Activated T-helper 2 cell treated with anti-CD3 and anti-CD28 coated beads, Interferon-gamma antibody, Interleukin-2, Interleukin-4, amounts not matched to agents 10 μg/mL and 5 μg/mL and 100 μg/mL, durations not matched to agents 14 hours and 24 hours and 36 hours (primary cell): ENCODE data around the gene XCR1. TPM values are rescaled to one million over a fixed set of nuclear protein-coding genes. Genes with fewer than 3 reads are reported as not detected.

Source experiments
- DNase-seq: peaks from one replicate; pipeline ENCODE4 v3.0.0; 2021; ENCODE audit warnings: low spot score
- H3K27ac Mint-ChIP-seq: one replicate; pipeline ENCODE4 v1.8.0; 2021; ENCODE audit warnings: mixed read lengths
- H3K27me3 Mint-ChIP-seq: one replicate; pipeline ENCODE4 v1.8.0; 2021; ENCODE audit warnings: low read depth, mixed read lengths
- H3K36me3 Mint-ChIP-seq: one replicate; pipeline ENCODE4 v1.8.0; 2021; ENCODE audit warnings: low read depth, mixed read lengths
- H3K4me1 Mint-ChIP-seq: one replicate; pipeline ENCODE4 v1.8.0; 2021; ENCODE audit warnings: low read depth, mixed read lengths
- H3K4me3 Mint-ChIP-seq: one replicate; pipeline ENCODE4 v1.8.0; 2021; ENCODE audit warnings: low read depth, mild to moderate bottlenecking, moderate library complexity, mixed read lengths
- H3K9me3 Mint-ChIP-seq: one replicate; pipeline ENCODE4 v1.8.0; 2021; ENCODE audit warnings: mixed read lengths
- intact Hi-C: fragments of 100-400 bp; cut with micrococcal nuclease; formaldehyde crosslinking; loops from one replicate; pipeline ENCODE4 v1.15.1; 2023
- total RNA-seq: library from RNA; stranded (reverse); gene quantifications from 2 replicates; pipeline ENCODE4 v1.2.3, GENCODE V29; 2022

The XCR1 gene
- total RNA-seq, result 0.05 and 0.07 TPM in 2 replicates

- no peak within 1 kb of the TSS for H3K27ac Mint-ChIP-seq
- no peak within 1 kb of the TSS for H3K4me3 Mint-ChIP-seq
- H3K36me3 Mint-ChIP-seq, result peaks cover 20% of the 10 kb centered on the region
- peaks cover 30% of the 10 kb centered on the region for H3K9me3 Mint-ChIP-seq
- no peak for DNase-seq
- intact Hi-C loops, result no loop called here
- peaks cover 9% of the 10 kb centered on the region for H3K4me1 Mint-ChIP-seq
- H3K27me3 Mint-ChIP-seq, result peaks cover 24% of the 10 kb centered on the region
These were observed at the start of gene XCR1 for GRCh38 chr3:46027021-46027705. Gene XCR1 (minus strand): TSS chr3:46027483. CDS start chr3:46021947, 5,536 bp downstream.

GRCh38 chr3:46076606-46077005 is 49.3 kb upstream of the XCR1 start:
- no peak overlapping the region for H3K27ac Mint-ChIP-seq
- peaks cover 12% of the 10 kb centered on the region for H3K36me3 Mint-ChIP-seq
- H3K27me3 Mint-ChIP-seq, result peaks cover 30% of the 10 kb centered on the region
- DNase-seq, result no peak
- H3K4me3 Mint-ChIP-seq, result no peak overlapping the region
- H3K4me1 Mint-ChIP-seq, result peaks cover 33% of the 10 kb centered on the region
- H3K9me3 Mint-ChIP-seq, result peaks cover 15% of the 10 kb centered on the region
- intact Hi-C loops, result no loop called here

DNA sequence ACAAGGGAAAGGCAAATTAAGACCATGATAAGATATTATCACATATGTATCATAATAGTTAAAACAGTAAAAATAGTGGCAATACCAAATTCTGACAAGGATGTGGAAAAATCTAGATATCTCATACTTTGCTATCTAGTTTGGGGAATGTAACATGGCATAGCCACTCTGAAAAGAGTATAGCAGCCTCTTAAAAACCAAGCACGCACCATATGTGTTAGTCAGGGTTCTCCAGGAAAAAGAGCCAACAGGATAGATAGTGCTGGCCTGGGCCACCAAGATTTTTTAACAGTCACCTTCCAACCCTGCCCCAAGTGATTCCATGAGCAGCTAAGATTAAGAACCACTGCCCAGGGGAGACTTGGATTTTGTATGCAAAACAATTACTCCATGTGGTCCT is 48.5 kb upstream of the XCR1 start:
- Mint-ChIP-seq H3K4me1 (peaks cover 41% of the 10 kb centered on the region), H3K9me3 (peaks cover 22% of the 10 kb centered on the region), H3K36me3 (peaks cover 16% of the 10 kb centered on the region), H3K27me3 (peaks cover 24% of the 10 kb centered on the region), H3K4me3 (no peak overlapping the region), H3K27ac (no peak overlapping the region)
- DNase-seq, result no peak
- intact Hi-C loops, result no loop called here

DNA sequence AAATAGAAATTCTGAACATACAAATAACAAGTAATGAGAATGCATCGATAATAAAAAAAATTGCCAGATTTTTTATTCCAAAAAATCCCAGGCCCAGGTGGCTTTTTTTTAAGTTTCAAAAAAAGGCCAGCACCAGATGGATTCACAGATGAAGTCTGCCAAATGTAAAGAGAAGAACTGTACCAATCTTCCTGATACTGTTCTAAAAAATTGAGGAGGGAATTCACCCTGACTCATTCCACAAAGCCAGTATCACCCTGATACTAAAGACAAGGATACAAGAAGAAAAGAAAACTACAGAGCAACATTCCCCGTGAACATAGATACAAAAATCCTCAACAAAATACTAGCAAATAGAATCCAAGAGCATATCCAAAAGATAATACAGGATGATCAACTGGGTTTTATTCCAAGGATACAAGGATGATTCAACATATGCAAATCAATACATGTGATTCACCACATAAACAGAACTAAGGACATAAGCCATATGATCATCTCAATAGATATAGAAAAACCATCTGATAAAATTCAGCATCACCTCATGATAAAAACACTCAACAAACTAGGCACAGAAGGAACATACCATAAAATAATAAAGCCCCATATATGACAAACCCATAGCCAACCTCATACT is 44.1 kb upstream of the XCR1 start:
- Mint-ChIP-seq H3K4me1 (peaks cover 59% of the 10 kb centered on the region), H3K4me3 (peak overlapping the region; percentile 3), H3K27me3 (peaks cover 25% of the 10 kb centered on the region), H3K36me3 (peaks cover 16% of the 10 kb centered on the region), H3K9me3 (peaks cover 23% of the 10 kb centered on the region), H3K27ac (peak overlapping the region; percentile 73)
- DNase-seq, result no peak
- intact Hi-C loops, result loop anchor here (1.0 to 2.0 kb wide), 4 partner anchors 25 to 207 kb away; partner anchors contain the start of gene CXCR6

DNA sequence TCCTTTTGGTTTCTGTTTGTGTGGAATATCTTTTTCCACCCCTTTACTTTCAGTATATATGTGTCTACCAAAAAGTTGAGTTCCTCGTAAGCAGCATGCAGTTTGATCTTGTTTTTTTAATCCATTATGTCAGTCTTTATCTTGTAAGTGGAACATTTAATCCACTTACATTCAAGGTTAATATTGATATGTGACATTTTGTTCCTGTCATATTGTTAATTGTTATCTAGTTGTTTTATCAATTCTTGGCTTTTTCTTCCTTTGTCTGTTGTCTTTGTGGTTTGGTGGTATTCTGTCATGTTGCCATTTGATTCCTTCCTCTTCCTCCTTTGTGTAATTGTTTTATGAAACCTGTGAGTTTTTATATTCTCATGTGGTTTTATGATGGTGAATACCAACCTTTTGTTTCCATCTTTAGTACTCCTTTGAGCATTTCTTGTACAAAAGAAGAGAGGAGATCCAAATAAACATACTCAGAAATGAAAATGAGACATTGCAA is 43.4 kb upstream of the XCR1 start:
- no peak for DNase-seq
- peak overlapping the region; percentile 70 for H3K27ac Mint-ChIP-seq
- peaks cover 23% of the 10 kb centered on the region for H3K9me3 Mint-ChIP-seq
- peaks cover 26% of the 10 kb centered on the region for H3K27me3 Mint-ChIP-seq
- H3K4me1 Mint-ChIP-seq, result peaks cover 60% of the 10 kb centered on the region
- peaks cover 16% of the 10 kb centered on the region for H3K36me3 Mint-ChIP-seq
- intact Hi-C loops, result loop anchor here (1.0 to 2.0 kb wide), 6 partner anchors 24 to 206 kb away; partner anchors contain the start of gene CXCR6
- peak overlapping the region; percentile 3 for H3K4me3 Mint-ChIP-seq

DNA sequence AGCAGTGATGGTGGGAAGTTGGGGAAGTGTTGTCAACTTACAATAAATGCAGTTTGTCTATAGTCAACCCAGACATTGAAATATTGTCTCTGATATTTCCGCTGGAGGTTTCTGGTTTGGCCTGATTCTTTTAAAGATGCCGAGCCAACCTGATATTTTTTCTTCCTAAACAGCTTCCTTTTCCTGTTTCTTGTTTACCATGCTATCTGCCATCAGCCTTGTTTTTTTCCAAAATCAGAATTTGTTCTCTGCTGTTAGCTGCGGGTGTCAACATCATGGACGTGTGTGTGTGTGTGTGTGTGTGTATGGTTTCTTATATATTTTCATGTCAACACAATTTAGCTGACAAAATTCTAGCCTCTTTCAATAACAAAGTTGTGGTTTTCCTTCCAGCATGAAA is 41.2 kb upstream of the XCR1 start:
- Mint-ChIP-seq H3K4me3 (peak overlapping the region; percentile 34), H3K36me3 (peaks cover 16% of the 10 kb centered on the region), H3K27ac (peak overlapping the region; percentile 20), H3K9me3 (peaks cover 23% of the 10 kb centered on the region), H3K27me3 (peaks cover 32% of the 10 kb centered on the region), H3K4me1 (peaks cover 60% of the 10 kb centered on the region)
- intact Hi-C loops, result no loop called here
- DNase-seq, result no peak

- H3K27me3 Mint-ChIP-seq, result peaks cover 34% of the 10 kb centered on the region
- peak overlapping the region; percentile 6 for H3K27ac Mint-ChIP-seq
These were observed 40.1 kb upstream of the XCR1 start for GRCh38 chr3:46067401-46067800.

DNA sequence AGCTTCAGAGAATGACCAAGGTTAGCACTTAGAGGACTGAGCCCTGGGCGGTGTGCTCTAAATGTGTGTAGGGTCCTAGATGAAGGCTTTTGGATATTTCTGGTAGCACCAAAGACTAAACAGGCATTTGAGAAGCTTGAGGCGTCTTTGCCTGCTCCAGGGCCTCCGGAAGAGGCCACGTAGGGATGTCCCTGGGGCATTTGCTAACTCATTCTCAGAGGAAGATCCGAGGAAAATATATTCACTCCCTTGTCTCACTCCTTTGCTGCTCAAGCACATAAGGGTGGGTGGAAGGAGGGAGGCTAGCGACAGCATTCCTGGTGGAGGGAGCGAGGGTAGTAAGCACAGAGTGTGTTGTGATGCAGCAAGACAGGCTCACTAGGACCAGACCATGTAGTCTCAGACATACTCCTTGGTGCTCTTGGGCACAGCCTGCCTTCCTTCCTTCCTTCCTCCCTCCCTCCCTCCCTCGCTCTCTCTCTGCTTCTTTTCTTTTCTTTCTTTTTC is 38.5 kb upstream of the XCR1 start:
- Mint-ChIP-seq H3K9me3 (peaks cover under 1% of the 10 kb centered on the region), H3K4me1 (peaks cover 52% of the 10 kb centered on the region), H3K27me3 (peaks cover 47% of the 10 kb centered on the region), H3K4me3 (no peak overlapping the region), H3K36me3 (no peaks in the 10 kb centered on the region), H3K27ac (peak overlapping the region; percentile 6)
- intact Hi-C loops, result loop anchor here (1.0 kb wide), 1 partner anchor 86 kb away; no protein-coding TSS in a partner anchor
- DNase-seq, result no peak

More at GRCh38 chr3:46067401-46067800, 40.1 kb upstream of the XCR1 start:
- H3K4me3 Mint-ChIP-seq, result no peak overlapping the region
- DNase-seq, result no peak
- H3K9me3 Mint-ChIP-seq, result peaks cover 12% of the 10 kb centered on the region
- peaks cover 6% of the 10 kb centered on the region for H3K36me3 Mint-ChIP-seq
- intact Hi-C loops, result no loop called here
- H3K4me1 Mint-ChIP-seq, result peaks cover 62% of the 10 kb centered on the region

DNA sequence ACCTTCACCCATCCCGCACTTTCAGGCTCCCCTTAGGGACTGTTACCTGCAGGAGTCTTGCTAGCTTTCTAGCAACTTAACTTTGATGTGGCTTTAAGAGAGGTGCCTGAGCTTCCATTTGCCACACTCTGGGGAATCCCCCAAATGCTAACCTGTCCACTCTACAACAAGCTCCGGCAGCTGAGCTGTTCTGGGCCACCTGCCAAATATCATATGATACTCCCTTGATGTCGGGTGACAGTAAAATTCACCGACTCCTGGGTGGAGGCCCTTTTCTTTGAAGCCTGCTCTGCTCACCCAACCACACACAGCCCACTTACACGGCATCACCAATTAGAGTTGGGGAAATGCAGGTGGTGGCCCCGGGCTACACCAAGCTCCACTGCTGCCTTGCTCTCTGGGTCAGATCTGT is 38.0 kb upstream of the XCR1 start:
- Mint-ChIP-seq H3K36me3 (no peaks in the 10 kb centered on the region), H3K27me3 (peaks cover 52% of the 10 kb centered on the region), H3K4me1 (peaks cover 47% of the 10 kb centered on the region), H3K4me3 (no peak overlapping the region), H3K27ac (peak overlapping the region; percentile 6), H3K9me3 (no peaks in the 10 kb centered on the region)
- intact Hi-C loops, result loop anchor here (1.0 kb wide), 1 partner anchor 85 kb away; no protein-coding TSS in a partner anchor
- DNase-seq, result peak; percentile 56

DNA sequence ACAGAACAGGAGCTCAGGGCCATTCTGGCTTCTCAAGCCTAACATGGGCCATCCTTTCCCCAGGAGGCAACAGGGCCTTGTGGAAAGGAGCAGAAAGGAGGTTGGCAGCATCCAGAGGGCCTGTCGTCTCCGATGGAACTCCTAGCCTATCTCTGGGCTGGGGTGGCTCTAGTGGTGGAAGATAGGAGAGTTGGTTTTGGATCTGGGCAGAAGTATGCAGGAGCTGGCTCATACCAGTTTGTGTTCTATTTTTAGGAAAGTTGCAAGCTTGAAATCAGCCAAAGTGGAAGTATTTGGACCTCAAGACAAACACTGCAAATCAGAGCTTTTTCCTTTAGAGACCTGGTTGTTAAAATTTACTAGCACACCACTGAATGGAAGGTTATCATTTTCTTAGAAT is 35.4 kb upstream of the XCR1 start:
- H3K4me3 Mint-ChIP-seq, result no peak overlapping the region
- intact Hi-C loops, result no loop called here
- peaks cover 56% of the 10 kb centered on the region for H3K27me3 Mint-ChIP-seq
- H3K4me1 Mint-ChIP-seq, result peaks cover 24% of the 10 kb centered on the region
- no peak for DNase-seq
- H3K36me3 Mint-ChIP-seq, result no peaks in the 10 kb centered on the region
- no peak overlapping the region for H3K27ac Mint-ChIP-seq
- H3K9me3 Mint-ChIP-seq, result no peaks in the 10 kb centered on the region

- no peaks in the 10 kb centered on the region for H3K36me3 Mint-ChIP-seq
- H3K9me3 Mint-ChIP-seq, result no peaks in the 10 kb centered on the region
These were observed 34.6 kb upstream of the XCR1 start for GRCh38 chr3:46061887-46062286.

GRCh38 chr3:46061108-46061720 is 33.9 kb upstream of the XCR1 start:
- no peak for DNase-seq
- peaks cover 51% of the 10 kb centered on the region for H3K27me3 Mint-ChIP-seq
- intact Hi-C loops, result no loop called here
- H3K9me3 Mint-ChIP-seq, result no peaks in the 10 kb centered on the region
- peaks cover 14% of the 10 kb centered on the region for H3K4me1 Mint-ChIP-seq
- H3K27ac Mint-ChIP-seq, result no peak overlapping the region
- no peaks in the 10 kb centered on the region for H3K36me3 Mint-ChIP-seq
- no peak overlapping the region for H3K4me3 Mint-ChIP-seq

More at GRCh38 chr3:46061887-46062286, 34.6 kb upstream of the XCR1 start:
- Mint-ChIP-seq H3K4me3 (no peak overlapping the region), H3K27me3 (peaks cover 53% of the 10 kb centered on the region), H3K4me1 (peaks cover 16% of the 10 kb centered on the region), H3K27ac (no peak overlapping the region)
- intact Hi-C loops, result no loop called here
- no peak for DNase-seq
